Fibroblast of lung (primary cell): ENCODE data around the gene ITPR3. TPM values are rescaled to one million over a fixed set of nuclear protein-coding genes. Genes with fewer than 3 reads are reported as not detected.

Experiments
- DNase-seq, 2 donors: peaks; one replicate each; pipeline versions ENCODE4 v3.0.0 to v3.0.0-alpha.2; 2010; ENCODE audit warnings: low read depth in 2 of 2
- H2AFZ ChIP-seq: 2 replicates; pipeline ENCODE4 v1.5.1; 2012; ENCODE audit warnings: low read length, control low read depth, inconsistent platforms
- H3K27ac ChIP-seq: 2 replicates; pipeline ENCODE4 v1.5.1; 2011; ENCODE audit warnings: low read length, control low read depth; ENCODE audit not compliant: insufficient read depth
- H3K27me3 ChIP-seq: 2 replicates; pipeline ENCODE4 v1.5.1; 2011; ENCODE audit warnings: mild to moderate bottlenecking, low read length; ENCODE audit not compliant: control insufficient read depth, insufficient read depth
- H3K36me3 ChIP-seq: 2 replicates; pipeline ENCODE4 v1.5.1; 2011; ENCODE audit warnings: low read length; ENCODE audit not compliant: control insufficient read depth, insufficient read depth
- H3K4me1 ChIP-seq: 2 replicates; pipeline ENCODE4 v1.5.1; 2011; ENCODE audit warnings: low read length; ENCODE audit not compliant: control insufficient read depth, insufficient read depth; ENCODE audit errors: extremely low read depth
- H3K4me2 ChIP-seq: 2 replicates; pipeline ENCODE4 v1.5.1; 2011; ENCODE audit warnings: low read length, control low read depth; ENCODE audit not compliant: insufficient read depth; ENCODE audit errors: extremely low read depth
- H3K4me3 ChIP-seq, 4 experiments: fragments of 200-600 bp in 1 of 4; sonication (generic) in 1 of 4; replicated peaks in 1 of 4; 2 replicates each; pipeline ENCODE4 v1.5.1; 2011 to 2016; ENCODE audit warnings: low read length in 4 of 4, low read depth in 3 of 4, mild to moderate bottlenecking in 3 of 4, control low read depth in 2 of 4, inconsistent platforms in 1 of 4, mixed read lengths in 1 of 4; ENCODE audit not compliant: insufficient read depth in 1 of 4; ENCODE audit errors: control extremely low read depth in 1 of 4
- H3K79me2 ChIP-seq: 2 replicates; pipeline ENCODE4 v1.5.1; 2012; ENCODE audit warnings: mild to moderate bottlenecking, low read length, inconsistent platforms; ENCODE audit not compliant: control insufficient read depth, insufficient read depth
- H3K9ac ChIP-seq: 2 replicates; pipeline ENCODE4 v1.5.1; 2011; ENCODE audit warnings: mild to moderate bottlenecking, low read length, control low read depth; ENCODE audit not compliant: insufficient read depth
- H3K9me3 ChIP-seq: 2 replicates; pipeline ENCODE4 v1.5.1; 2012; ENCODE audit warnings: low read depth, low read length; ENCODE audit not compliant: control insufficient read depth, insufficient read depth
- H4K20me1 ChIP-seq: 2 replicates; pipeline ENCODE4 v1.5.1; 2011; ENCODE audit warnings: low read length; ENCODE audit not compliant: control insufficient read depth, insufficient read depth; ENCODE audit errors: extremely low read depth
- CTCF ChIP-seq, 2 donors: IDR thresholded peaks in 1 of 2; conservative IDR thresholded peaks in 1 of 2; 1 replicate in 1 of 2; 2 replicates in 1 of 2; pipeline ENCODE4 v1.5.1; 2011 to 2012; ENCODE audit warnings: low read length in 2 of 2, control low read depth in 1 of 2, inconsistent platforms in 1 of 2, low read depth in 1 of 2, mild to moderate bottlenecking in 1 of 2
- EZH2 ChIP-seq: IDR thresholded peaks from 2 replicates; pipeline ENCODE4 v1.5.1; 2012; ENCODE audit warnings: low read length, control low read depth, mild to moderate bottlenecking; ENCODE audit errors: missing control alignments
- polyA plus RNA-seq, 2 donors: library from polyadenylated mRNA; depleted of rRNA in 1 of 2; stranded (reverse) in 1 of 2; unstranded in 1 of 2; fragments of >200 nt; gene quantifications; 2 replicates each; pipeline ENCODE4 v1.2.1, GENCODE V29; 2011 to 2012; ENCODE audit warnings: missing spikeins in 1 of 2
- total RNA-seq: library from RNA; depleted of rRNA; stranded (reverse); fragments of >200 nt; gene quantifications from 2 replicates; pipeline ENCODE4 v1.2.1, GENCODE V29; 2014

ITPR3 gene
- total and polyA plus RNA-seq, 2 donors (not counting 1 experiment from before 2014, with no cell fraction given), result 9.6 to 43.4 TPM

DNA sequence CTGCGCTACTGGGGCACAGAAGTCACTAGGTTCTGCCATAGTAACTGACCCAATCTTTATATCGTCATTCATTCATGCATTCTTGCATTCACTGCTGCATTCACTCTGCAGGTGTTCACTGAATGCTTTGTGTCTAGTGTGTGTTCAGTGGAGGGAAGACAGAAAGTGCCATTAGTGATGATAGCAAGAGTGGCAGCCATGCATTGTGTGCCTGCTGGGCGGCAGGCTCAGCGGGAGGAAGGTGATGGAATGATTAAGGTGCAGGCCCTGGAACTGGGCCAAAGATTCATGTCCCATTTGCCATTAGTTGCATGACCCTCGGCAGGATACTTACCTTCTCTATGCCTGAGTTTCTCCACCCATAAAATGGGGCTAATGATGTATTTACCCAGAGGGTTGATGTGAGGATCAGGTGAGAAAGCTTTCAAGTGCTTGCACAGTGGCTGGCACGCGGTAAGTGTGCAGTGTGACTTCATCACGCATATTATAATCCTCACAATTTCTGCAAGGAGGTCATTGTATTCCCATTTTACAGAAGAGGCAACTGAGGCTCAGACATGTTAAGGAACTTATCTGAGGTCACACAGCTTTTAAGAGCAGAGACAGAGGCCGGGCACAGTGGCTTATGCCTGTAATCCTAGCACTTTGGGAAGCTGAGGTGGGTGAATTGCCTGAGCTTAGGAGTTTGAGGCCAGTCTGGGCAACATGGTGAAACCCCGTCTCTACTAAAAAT lies 40.1 kb downstream of the ITPR3 start:
- H2AFZ ChIP-seq, result no peak overlapping the region
- no peaks in the 10 kb centered on the region for H3K79me2 ChIP-seq
- H3K27me3 ChIP-seq, result no peaks in the 10 kb centered on the region
- H4K20me1 ChIP-seq, result no peaks in the 10 kb centered on the region
- no peak overlapping the region for H3K4me2 ChIP-seq
- no peak overlapping the region for H3K9ac ChIP-seq
- no peak for DNase-seq
- TF ChIP-seq EZH2 (no peak), CTCF (conservative IDR thresholded peaks at IDR 0.05 in 1 of 2, IDR thresholded peaks at IDR 0.05 in 1 of 2; ENCODE audit: low read depth in 1 of 2, low read length in 2 of 2) (no peak)
- no peak overlapping the region for H3K4me3 ChIP-seq
- no peaks in the 10 kb centered on the region for H3K4me1 ChIP-seq
- H3K36me3 ChIP-seq, result peaks cover 4% of the 10 kb centered on the region
- no peaks in the 10 kb centered on the region for H3K9me3 ChIP-seq
- no peak overlapping the region for H3K27ac ChIP-seq

DNA sequence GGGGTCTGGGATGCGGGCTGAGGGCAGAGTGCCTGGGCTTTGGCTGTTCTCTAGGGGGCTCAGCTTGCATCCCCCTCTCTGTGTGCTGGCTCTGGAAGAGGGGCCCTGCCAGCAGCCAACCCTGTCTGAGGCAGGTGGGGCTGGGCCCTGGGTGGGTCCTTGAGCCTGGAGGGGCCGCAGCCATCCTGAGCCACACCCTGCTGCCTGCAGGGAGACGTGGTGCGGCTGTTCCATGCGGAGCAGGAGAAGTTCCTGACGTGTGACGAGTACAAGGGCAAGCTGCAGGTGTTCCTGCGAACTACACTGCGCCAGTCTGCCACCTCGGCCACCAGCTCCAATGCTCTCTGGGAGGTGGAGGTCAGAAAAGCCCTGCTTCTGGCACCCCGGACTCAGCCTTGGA lies 41.2 kb downstream of the ITPR3 start:
- Histone ChIP-seq H3K4me1 (no peaks in the 10 kb centered on the region), H3K9me3 (no peaks in the 10 kb centered on the region), H3K27ac (no peak overlapping the region), H3K27me3 (no peaks in the 10 kb centered on the region), H3K9ac (no peak overlapping the region), H3K4me3 (no peak overlapping the region), H4K20me1 (no peaks in the 10 kb centered on the region), H3K36me3 (peaks cover 8% of the 10 kb centered on the region), H3K79me2 (no peaks in the 10 kb centered on the region), H2AFZ (no peak overlapping the region), H3K4me2 (no peak overlapping the region)
- no peak for DNase-seq
- TF ChIP-seq EZH2, result no peak
- no peak for TF ChIP-seq CTCF (conservative IDR thresholded peaks at IDR 0.05 in 1 of 2, IDR thresholded peaks at IDR 0.05 in 1 of 2; ENCODE audit: low read depth in 1 of 2, low read length in 2 of 2)

DNA sequence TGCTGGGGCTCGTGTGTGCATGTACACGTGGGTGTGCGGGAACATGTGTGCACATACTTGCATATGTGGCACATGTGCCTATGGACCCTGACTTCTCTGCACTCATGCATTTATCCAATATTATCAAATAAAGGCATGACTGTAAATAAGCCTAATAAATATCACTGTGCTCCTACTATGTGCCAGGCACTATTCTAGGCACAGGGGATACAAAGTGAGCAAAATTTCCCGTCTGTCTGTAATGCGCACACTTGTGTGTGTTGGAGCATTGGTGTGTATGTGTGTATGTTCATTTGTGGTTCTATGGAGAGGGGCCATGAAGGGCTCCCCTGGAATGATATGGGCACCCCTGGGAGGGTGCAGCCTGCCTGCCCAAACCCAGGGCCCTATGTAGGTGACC lies 41.9 kb downstream of the ITPR3 start:
- H3K27me3 ChIP-seq, result no peaks in the 10 kb centered on the region
- no peak overlapping the region for H3K9ac ChIP-seq
- H3K4me3 ChIP-seq, result no peak overlapping the region
- no peaks in the 10 kb centered on the region for H3K9me3 ChIP-seq
- no peak for DNase-seq
- H3K4me1 ChIP-seq, result no peaks in the 10 kb centered on the region
- no peaks in the 10 kb centered on the region for H4K20me1 ChIP-seq
- H3K4me2 ChIP-seq, result no peak overlapping the region
- no peak overlapping the region for H3K27ac ChIP-seq
- H2AFZ ChIP-seq, result no peak overlapping the region
- H3K36me3 ChIP-seq, result peaks cover 12% of the 10 kb centered on the region
- TF ChIP-seq EZH2 (no peak), CTCF (conservative IDR thresholded peaks at IDR 0.05 in 1 of 2, IDR thresholded peaks at IDR 0.05 in 1 of 2; ENCODE audit: low read depth in 1 of 2, low read length in 2 of 2) (no peak)
- no peaks in the 10 kb centered on the region for H3K79me2 ChIP-seq
